DOHH2 (cell line): Measurements from ENCODE around the gene ACTN1.

ENCODE experiments used
- CTCF ChIP-seq: fragments of 200-600 bp; sonication (generic); IDR thresholded peaks from one replicate; pipeline ENCODE4 v1.5.1; 2014; ENCODE audit warnings: antibody characterized with exemption, mild to moderate bottlenecking, low read depth, low read length; ENCODE audit not compliant: poor library complexity, severe bottlenecking
- EZH2phosphoT487 ChIP-seq: fragments of 200-600 bp; sonication (generic); IDR thresholded peaks from 2 replicates; pipeline ENCODE4 v1.6.1; 2017; ENCODE audit warnings: borderline replicate concordance, mild to moderate bottlenecking, antibody characterized with exemption, low read length, moderate library complexity, mixed read lengths

- TF ChIP-seq CTCF (no peak), EZH2phosphoT487 (no peak)
Observed at GRCh38 chr14:69006346-69006745, 27.2 kb upstream of the ACTN1 start.
